ENCODE measurements around the gene XPO4.

XPO4 gene

DNA sequence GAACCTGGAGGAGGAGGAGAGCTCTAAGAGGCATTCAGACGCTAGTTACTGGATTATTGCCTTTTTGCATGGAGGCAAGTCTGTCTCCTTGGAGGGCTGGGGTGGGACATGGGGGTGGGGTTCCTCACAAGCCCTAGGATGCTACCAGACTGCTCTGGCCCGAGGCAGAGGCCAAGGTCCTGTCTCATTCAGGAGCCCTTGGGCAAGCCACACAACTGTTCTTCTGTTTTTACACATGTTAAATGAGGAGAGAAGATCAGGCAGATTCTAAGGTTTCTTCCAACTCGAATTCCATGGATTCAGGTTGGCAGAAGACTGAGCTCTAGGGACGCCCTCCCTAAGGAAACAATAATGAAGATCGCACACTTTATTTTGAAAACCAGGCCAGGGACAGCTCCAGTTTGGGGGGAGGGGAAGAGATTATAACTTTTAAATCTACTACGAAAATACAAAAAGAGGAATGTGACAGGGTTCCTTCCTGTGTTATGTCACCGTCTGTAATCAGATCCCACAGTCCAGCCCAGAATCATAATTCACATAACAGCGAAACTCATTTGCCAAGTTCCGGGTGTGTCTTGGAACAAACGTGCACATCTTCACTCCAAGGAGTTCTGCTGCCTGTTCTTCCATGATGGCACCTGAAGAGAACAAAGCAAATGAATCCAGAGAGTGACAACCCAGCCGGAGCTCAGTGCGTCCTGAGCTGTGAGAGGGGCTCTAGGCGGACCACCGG, 173.8 kb downstream of the XPO4 start:
- in situ Hi-C loops (cut with MboI; ENCODE audit: low pct_unique_long_range_greater_than_20kb, low sequenced_read_pairs, unreplicated experiment): no loop called here
- TF ChIP-seq, protein P1, sequence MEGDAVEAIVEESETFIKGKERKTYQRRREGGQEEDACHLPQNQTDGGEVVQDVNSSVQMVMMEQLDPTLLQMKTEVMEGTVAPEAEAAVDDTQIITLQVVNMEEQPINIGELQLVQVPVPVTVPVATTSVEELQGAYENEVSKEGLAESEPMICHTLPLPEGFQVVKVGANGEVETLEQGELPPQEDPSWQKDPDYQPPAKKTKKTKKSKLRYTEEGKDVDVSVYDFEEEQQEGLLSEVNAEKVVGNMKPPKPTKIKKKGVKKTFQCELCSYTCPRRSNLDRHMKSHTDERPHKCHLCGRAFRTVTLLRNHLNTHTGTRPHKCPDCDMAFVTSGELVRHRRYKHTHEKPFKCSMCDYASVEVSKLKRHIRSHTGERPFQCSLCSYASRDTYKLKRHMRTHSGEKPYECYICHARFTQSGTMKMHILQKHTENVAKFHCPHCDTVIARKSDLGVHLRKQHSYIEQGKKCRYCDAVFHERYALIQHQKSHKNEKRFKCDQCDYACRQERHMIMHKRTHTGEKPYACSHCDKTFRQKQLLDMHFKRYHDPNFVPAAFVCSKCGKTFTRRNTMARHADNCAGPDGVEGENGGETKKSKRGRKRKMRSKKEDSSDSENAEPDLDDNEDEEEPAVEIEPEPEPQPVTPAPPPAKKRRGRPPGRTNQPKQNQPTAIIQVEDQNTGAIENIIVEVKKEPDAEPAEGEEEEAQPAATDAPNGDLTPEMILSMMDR (IDR thresholded peaks at IDR 0.05; ENCODE audit: extremely low read depth, insufficient read depth, missing control alignments): no peak
- DNase-seq (ENCODE audit: low spot score): no peak

DNA sequence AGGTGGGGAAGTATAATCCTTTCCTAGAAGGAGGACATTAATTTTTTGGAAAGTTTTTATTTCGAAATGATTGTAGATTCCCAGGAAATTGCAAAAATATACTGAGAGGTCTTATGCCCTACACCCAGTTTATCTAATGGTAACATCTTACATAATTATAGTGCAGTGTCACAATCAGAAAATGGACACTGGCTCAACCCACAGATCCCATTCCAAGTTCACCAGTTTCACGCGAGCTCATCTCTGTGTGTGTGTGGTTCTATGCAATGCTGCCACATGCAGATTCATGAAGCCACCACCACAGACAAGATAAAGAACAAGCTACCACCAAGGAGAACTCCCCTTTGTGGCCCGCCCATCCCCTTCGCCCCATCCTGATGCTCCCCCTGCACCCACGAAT, 174.7 kb downstream of the XPO4 start:
- TF ChIP-seq, protein P1 (IDR thresholded peaks at IDR 0.05; ENCODE audit: extremely low read depth, insufficient read depth, missing control alignments): no peak
- DNase-seq (ENCODE audit: low spot score): no peak
- in situ Hi-C loops (cut with MboI; ENCODE audit: low pct_unique_long_range_greater_than_20kb, low sequenced_read_pairs, unreplicated experiment): no loop called here

All from GM13977 (cell line).